NCI-H345 treated with DMSO at 0.1 percent for 48 hours (cell line): ENCODE results near the gene GBF1.
"Not testable (repeated sequence)": the region's sequence is repeated elsewhere in the genome, so short reads cannot be mapped to it uniquely, and the experiment has no call there.

ENCODE experiments used
- DNase-seq: peaks from one replicate; lab custom pipeline; 2025; ENCODE audit not compliant: unreplicated experiment; lab: John Stamatoyannopoulos, UW

The GBF1 gene, protein sequence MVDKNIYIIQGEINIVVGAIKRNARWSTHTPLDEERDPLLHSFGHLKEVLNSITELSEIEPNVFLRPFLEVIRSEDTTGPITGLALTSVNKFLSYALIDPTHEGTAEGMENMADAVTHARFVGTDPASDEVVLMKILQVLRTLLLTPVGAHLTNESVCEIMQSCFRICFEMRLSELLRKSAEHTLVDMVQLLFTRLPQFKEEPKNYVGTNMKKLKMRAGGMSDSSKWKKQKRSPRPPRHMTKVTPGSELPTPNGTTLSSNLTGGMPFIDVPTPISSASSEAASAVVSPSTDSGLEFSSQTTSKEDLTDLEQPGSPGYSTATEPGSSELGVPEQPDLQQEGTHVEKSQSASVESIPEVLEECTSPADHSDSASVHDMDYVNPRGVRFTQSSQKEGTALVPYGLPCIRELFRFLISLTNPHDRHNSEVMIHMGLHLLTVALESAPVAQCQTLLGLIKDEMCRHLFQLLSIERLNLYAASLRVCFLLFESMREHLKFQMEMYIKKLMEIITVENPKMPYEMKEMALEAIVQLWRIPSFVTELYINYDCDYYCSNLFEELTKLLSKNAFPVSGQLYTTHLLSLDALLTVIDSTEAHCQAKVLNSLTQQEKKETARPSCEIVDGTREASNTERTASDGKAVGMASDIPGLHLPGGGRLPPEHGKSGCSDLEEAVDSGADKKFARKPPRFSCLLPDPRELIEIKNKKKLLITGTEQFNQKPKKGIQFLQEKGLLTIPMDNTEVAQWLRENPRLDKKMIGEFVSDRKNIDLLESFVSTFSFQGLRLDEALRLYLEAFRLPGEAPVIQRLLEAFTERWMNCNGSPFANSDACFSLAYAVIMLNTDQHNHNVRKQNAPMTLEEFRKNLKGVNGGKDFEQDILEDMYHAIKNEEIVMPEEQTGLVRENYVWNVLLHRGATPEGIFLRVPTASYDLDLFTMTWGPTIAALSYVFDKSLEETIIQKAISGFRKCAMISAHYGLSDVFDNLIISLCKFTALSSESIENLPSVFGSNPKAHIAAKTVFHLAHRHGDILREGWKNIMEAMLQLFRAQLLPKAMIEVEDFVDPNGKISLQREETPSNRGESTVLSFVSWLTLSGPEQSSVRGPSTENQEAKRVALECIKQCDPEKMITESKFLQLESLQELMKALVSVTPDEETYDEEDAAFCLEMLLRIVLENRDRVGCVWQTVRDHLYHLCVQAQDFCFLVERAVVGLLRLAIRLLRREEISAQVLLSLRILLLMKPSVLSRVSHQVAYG (N-terminal part only)

DNA sequence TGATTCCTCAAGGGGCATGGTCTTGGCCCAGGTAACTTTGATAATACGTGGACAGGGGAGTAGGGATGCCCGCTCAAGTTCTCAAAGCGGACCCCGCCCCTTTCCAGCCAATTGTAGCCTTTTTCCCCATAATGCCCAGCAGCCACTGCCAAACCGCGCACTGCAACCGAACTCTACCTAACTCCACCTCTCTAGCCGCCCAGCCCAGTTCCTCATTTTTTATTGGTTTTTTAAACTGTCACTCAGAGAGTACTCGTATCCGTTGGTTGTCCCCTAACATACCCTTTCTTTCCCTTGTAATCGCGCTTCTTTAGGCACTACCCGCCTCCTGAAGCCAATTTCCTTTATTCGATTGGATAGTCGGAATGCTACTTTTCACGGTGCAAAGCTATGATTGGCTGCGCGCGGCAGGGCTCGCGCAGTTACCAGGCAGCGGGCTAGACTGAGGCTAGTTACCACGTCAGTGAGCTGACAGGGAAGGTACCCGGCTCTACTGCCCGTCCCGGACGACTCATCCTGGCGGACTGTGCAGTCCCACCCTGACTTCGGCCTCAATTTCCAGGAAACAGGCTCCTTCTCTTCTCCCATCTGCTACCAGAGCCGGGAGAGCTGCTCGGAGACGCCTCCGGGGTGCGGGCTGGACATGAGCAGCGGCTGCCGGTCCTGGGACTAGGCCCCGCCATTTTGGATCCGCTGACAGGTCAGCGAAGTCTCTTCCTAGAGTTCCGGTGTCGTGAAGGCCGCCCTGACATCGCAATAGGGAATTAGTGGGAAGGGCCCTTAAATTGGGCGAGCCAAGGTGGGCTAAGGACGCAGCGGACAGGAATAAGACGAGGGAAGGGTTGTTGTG is at the start of gene GBF1:
Gene GBF1, plus strand, starts transcription at position 451 of the 850 bp plus-strand sequence. CDS start 13,407 bp downstream, outside the sequence.
- DNase-seq: peak; percentile 97

DNA sequence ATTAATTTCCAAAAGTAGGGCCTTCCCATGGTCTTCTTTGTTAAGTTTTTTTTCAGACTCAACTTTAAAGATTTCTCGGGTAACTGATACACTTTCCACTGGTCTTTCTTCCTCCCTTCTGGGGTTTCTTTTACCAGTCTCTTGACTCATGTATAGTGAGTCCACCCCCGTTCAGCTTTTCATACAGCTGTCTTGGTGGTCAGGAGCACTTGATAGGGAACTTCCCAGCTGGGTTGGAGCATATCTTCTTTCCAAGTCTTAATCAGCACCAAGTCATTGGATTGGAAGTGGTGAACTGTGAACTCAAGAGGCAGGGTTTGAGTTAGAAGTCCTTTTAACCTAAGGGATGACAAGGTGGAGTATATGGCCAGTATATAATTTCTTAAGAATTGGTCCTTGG is 48.4 kb upstream of the GBF1 start:
- DNase-seq: no peak

GRCh38 chr10:102198027-102198426 is 47.3 kb upstream of the GBF1 start:
- no peak for DNase-seq

DNA sequence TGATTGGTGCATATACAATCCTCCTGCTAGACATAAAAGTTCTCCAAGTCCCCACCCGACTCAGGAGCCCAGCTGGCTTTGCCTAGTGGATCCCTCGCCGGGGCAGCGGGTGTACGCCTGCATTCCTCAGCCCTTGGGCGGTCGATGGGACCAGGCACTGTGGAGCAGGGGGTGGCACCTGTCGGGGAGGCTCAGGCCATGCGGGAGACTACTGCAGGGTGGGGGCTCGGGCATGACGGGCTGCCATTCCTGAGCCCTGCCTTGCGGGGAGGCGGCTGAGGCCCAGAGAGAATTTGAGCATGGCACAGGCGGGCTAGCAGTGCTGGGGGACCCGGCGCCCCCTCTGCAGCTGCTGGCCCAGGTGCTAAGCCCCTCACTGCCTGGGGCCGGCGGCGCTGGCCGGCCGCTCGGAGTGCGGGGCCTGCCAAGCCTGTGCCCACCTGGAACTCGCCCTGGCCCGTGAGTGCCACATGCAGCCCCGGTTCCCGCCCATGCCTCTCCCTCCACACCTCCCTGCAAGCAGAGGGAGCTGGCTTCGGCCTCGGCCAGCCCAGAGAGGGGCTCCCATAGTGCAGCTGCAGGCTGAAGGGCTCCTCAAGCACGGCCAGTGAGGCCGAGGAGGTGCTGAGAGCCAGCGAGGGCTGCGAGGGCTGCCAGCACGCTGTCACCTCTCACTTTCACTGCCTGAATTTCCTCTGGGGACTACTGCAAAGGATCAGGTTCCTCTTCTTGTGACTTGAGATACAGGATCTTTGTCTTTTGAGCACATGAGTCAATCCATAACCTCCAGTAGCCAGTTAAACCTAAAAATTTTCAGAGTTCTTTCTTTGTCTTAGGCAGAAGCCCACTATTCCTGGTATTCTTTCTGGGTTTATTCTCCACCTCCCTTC is 44.3 kb upstream of the GBF1 start:
- DNase-seq: no peak

DNA sequence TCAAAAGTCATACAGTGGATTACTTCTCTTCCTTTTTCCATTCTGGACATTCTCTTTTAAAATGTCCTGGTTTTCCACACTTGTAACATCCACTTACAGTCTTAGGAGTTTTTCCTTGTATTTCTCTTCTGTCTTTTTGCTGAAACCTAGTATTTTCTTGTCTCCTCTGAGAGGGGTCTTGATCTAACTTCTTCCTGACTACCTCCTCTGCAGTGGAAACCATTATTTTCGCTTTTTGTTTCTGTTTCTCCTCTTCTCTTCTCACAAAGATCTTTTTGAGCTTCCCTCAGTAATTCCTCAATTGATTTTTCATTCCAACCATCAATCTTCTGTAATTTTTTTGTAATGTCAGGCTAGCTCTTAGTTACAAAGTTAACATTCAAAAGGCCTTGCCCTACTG is 42.9 kb upstream of the GBF1 start:
- DNase-seq: no peak

DNA sequence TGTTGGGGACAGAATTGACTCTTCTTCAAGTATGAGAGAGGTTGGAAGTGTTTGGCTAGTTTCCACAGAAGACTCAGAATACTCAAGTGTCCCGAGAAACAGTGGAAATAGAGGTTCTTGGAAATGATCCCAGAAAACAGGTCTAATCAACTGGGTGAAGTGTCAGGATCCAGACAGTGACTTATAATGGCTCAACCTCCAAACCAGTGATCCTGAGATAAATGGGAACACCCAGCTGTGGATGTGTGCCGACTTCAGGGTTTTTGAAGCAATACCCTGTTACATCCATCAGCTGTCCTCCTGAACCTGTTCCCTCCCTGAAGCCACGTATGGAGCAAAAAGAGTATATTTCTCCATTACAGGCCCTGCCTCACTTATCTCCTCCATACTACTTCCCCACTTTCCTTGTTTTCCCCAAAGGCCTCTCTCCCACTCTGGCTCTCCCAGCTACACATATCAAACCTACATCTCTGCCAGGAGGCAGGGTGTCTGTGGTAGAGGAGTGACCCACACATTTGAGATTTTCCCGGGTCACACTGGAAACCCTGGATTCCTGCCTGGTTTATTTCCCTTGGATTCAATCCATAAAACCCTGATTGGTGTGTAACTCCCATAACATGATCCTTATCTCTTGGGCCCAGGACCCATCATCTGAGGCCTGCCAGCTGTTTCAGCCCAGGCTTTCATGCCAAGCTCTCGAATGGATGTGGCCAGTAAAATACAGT is 36.9 kb upstream of the GBF1 start:
- DNase-seq: no peak

DNA sequence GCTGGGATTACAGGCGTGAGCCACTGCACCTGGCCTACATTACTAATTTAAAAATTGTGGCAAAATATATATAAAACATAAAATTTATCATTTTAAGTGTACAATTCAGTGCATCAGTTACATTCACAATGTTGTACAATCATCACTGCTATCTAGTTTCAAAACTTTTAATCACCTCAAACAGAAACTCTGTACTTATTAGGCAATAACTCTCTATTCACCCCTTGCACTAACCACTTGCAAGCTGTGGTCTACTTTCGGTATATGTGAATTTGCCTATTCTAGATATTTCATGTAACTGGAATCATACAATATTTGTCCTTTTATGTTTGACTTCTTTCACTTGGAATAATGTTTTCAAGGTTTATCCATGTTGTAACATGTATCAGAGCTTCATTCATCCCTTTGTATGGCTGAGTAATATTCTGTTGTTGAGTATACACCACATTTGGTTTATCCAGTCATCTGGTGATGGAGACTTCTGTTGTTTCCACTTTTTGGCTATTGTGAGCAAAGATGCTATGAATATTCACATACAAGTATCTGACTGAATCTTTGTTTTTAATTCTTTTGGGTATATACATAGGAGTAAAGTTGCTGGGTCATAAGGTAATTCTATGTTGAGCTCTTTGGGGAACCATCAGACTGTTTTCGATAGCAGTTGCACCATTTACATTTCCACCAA is 33.6 kb upstream of the GBF1 start:
- no peak for DNase-seq

GRCh38 chr10:102213599-102213998 is 31.7 kb upstream of the GBF1 start:
- not testable (repeated sequence) for DNase-seq

DNA sequence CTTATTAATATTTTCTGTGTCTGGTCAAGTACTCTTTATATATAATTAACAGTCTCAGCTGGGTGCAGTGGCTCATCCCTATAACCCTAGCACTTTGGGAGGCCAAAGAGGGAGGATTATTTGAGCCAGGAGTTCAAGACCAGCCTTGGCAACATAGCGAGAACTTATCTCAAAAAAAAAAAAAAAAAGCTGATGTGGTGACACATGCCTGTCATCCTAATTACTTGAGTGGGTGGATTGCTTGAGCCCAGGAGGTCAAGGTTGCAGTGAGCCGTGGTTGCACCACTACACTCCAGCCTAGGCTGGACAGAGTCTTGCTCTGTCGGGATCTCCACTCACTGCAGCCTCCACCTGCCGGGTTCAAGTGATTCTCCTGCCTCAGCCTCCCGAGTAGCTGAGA is 26.0 kb upstream of the GBF1 start:
- no peak for DNase-seq

GRCh38 chr10:102220612-102221011 is 24.7 kb upstream of the GBF1 start:
- no peak for DNase-seq

DNA sequence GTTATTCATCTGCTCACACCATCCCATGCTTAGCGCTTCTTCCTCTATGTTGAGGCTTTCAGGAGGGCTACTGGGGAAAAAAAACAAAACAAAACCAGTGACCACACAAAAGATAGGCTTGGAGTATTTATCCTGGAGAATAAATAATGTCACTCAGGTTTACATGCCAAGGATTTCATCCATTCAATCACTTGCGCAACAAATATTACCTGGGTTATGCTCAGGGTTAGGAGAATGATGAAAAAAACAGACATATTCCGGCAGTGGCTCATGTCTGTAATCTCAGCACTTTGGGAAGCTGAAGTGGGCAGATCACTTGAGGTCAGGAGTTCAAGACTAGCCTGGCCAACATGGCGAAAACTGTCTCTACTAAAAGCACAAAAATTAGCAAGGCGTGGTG is 22.5 kb upstream of the GBF1 start:
- DNase-seq: no peak

DNA sequence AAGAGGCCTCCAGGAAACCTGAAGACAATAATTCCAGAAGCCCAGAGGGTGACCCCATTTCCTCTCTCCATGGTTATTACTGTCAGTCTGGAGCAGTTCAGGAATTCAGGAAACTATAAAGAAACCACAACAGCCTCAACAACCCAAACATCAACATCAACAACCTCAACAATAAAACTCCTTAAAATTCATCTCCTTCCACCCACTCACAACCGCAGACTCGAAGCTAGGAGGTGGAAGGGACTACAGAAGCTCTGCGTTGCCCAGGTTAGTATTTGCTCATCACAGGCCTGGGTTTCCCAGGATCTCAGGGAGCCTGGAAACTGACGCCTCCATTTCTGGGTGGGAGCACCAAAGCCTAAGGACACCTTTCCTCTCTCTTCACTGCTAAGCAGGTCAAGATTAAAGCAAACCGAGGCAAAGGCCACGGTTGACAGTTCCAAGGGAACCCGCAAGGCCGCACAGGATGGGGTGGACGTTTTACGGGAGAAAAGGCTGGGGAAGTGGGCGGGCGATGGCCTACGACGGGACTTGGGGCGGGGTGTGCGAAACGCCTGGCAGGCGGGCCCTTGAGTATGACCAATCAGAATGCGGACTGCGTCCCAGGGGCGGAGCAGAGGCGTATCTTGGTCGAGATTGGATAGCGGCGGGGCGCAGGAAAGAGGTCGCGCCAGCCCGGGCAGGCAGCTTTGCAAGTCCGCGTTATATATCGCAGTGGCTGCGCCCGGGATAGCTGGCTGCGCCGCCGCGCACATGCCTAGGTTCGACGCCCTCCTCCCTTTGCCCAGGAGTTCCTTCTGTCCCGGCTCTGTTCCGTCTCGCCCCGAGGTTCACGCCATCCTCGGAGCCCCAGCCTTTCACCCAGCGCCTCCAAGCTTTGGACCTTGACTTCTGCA is 19.4 kb upstream of the GBF1 start, which contains the start of gene ELOVL3:
Gene ELOVL3, plus strand, starts transcription at position 654 of the 896 bp plus-strand sequence. CDS start 250 bp downstream, outside the sequence.
- no peak for DNase-seq

- no peak for DNase-seq
Measured at GRCh38 chr10:102226542-102226870, 18.8 kb upstream of the GBF1 start.

DNA sequence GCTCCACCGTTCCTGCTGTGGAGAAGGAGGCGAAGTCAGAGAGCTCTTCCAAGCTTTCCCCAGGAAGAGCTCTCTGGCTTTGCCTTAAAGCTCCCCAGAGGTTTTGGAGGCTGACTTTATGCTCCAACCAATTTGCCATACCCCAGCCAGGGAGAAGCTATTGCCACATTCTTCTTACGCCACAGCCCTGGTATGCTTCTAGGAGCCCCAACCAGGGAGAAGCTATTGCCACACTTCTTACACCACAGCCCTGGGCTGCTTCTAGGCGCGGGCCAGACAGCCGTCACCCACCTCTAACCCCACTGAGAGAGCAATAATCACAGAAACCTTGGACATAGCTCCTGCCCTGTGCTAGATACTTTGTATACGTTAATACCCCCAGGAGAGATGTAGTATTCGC is 18.3 kb upstream of the GBF1 start:
- DNase-seq: no peak

DNA sequence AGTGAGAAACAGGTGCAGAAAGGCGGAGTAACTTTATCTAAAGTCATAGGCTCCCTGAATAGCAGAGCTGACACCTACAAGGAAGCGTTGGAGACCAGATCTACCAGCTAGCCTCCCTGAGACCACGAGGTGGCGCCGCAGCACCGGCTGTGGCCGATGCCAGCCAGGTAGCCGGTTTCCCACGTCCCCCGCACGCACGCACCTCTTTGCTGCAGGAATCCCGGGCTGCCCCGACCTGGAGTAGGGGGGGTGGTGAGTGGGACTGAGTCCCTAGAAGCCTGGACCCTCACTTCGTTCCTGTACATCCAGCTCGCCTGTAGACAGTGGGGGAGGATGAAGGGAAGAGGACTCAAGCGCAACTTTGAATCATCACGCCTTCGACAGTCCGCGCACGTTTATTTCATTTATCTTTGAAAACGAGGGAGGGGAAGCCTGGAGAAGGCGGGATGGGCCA is 15.5 kb upstream of the GBF1 start:
- peak; percentile 73 for DNase-seq

DNA sequence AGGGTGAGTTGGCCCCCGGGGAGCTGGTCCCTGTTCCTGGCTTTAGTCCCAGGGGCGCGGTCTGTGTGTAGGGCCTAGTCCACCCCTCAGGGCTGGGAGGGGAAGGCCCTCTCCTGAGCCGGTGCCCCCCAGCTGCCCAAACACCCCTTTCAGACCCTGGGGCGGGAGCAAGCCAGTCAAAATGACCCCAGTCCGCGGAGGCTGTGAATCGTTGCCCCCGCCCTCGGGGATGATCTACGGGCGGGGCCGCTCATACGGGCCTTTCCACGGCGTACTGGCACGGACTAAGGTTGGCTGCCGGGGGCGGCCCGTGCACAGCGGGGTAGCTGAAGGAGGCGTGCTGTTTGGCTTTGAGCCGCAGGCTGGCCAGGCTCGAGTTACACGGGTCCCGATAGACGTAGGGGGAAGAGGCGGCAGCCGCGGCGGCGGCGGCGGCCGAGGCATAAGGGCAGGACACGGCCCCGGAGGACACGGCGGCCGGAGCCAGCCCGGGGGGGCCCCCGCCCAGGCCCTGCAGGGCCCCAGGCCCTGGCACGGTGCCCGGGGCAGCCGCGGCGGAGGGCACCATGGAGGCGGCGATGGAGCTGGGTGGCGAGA is 15.0 kb upstream of the GBF1 start:
- peak; percentile 17 for DNase-seq
